ENCODE results near the gene PSMA6. TPM values are rescaled to one million over a fixed set of nuclear protein-coding genes. Genes with fewer than 3 reads are reported as not detected.

PSMA6 gene
- total RNA-seq, 1 donor from 2014 or later: 157 TPM

- H3K27me3 ChIP-seq: no peaks in the 10 kb centered on the region
- ATAC-seq (no peak), DNase-seq (no peak)
- H3K4me3 ChIP-seq: no peak overlapping the region
- TF ChIP-seq CTCF (IDR thresholded peaks at IDR 0.05): no peak
- H3K9me3 ChIP-seq: no peaks in the 10 kb centered on the region
- intact Hi-C loops (cut with DNase I): no loop called here
- H3K4me1 ChIP-seq: no peaks in the 10 kb centered on the region
- H3K27ac ChIP-seq: no peak overlapping the region
- H3K36me3 ChIP-seq: peaks cover 12% of the 10 kb centered on the region
Measured at GRCh38 chr14:35268946-35269345, 23.2 kb upstream of the PSMA6 start.

- ATAC-seq (no peak), DNase-seq (no peak)
- H3K9me3 ChIP-seq: no peaks in the 10 kb centered on the region
- peaks cover 18% of the 10 kb centered on the region for H3K36me3 ChIP-seq
- no peak overlapping the region for H3K4me3 ChIP-seq
- intact Hi-C loops (cut with DNase I): no loop called here
- peaks cover 5% of the 10 kb centered on the region for H3K4me1 ChIP-seq
- no peak overlapping the region for H3K27ac ChIP-seq
- TF ChIP-seq CTCF (IDR thresholded peaks at IDR 0.05): no peak
- H3K27me3 ChIP-seq: no peaks in the 10 kb centered on the region
Measured at GRCh38 chr14:35274805-35275204, 17.4 kb upstream of the PSMA6 start.

- no peak for DNase-seq
- ATAC-seq: peak; percentile 89
- H3K4me3 ChIP-seq: no peak overlapping the region
- peaks cover 5% of the 10 kb centered on the region for H3K4me1 ChIP-seq
- TF ChIP-seq CTCF (IDR thresholded peaks at IDR 0.05): no peak
- H3K27me3 ChIP-seq: no peaks in the 10 kb centered on the region
- intact Hi-C loops (cut with DNase I): no loop called here
- H3K36me3 ChIP-seq: peaks cover 14% of the 10 kb centered on the region
- no peaks in the 10 kb centered on the region for H3K9me3 ChIP-seq
- no peak overlapping the region for H3K27ac ChIP-seq
Measured at GRCh38 chr14:35277179-35277578, 15.0 kb upstream of the PSMA6 start.

- no peaks in the 10 kb centered on the region for H3K9me3 ChIP-seq
- H3K36me3 ChIP-seq: peaks cover 7% of the 10 kb centered on the region
- DNase-seq: no peak
- no peak overlapping the region for H3K27ac ChIP-seq
- intact Hi-C loops (cut with DNase I): no loop called here
- no peak for ATAC-seq
- peaks cover 5% of the 10 kb centered on the region for H3K4me1 ChIP-seq
- TF ChIP-seq CTCF (IDR thresholded peaks at IDR 0.05): no peak
- H3K27me3 ChIP-seq: no peaks in the 10 kb centered on the region
- no peak overlapping the region for H3K4me3 ChIP-seq
Measured at GRCh38 chr14:35279369-35279768, 12.8 kb upstream of the PSMA6 start.

- H3K4me3 ChIP-seq: no peak overlapping the region
- peaks cover 9% of the 10 kb centered on the region for H3K4me1 ChIP-seq
- H3K27me3 ChIP-seq: no peaks in the 10 kb centered on the region
- DNase-seq: no peak
- H3K36me3 ChIP-seq: peaks cover 5% of the 10 kb centered on the region
- ATAC-seq: no peak
- no peaks in the 10 kb centered on the region for H3K9me3 ChIP-seq
- intact Hi-C loops (cut with DNase I): no loop called here
- no peak overlapping the region for H3K27ac ChIP-seq
- TF ChIP-seq CTCF (IDR thresholded peaks at IDR 0.05): no peak
Measured at GRCh38 chr14:35281341-35281740, 10.8 kb upstream of the PSMA6 start.

- ATAC-seq (no peak), DNase-seq (no peak)
- H3K4me1 ChIP-seq: peaks cover 4% of the 10 kb centered on the region
- intact Hi-C loops (cut with DNase I): no loop called here
- H3K36me3 ChIP-seq: peaks cover 5% of the 10 kb centered on the region
- H3K9me3 ChIP-seq: no peaks in the 10 kb centered on the region
- peak overlapping the region; percentile 51 for H3K27ac ChIP-seq
- no peaks in the 10 kb centered on the region for H3K27me3 ChIP-seq
- no peak for TF ChIP-seq CTCF (IDR thresholded peaks at IDR 0.05)
- no peak overlapping the region for H3K4me3 ChIP-seq
Measured at GRCh38 chr14:35284506-35284905, 7.7 kb upstream of the PSMA6 start.

Data from upper lobe of right lung (tissue), 1 donor.